HG03521 (cell line): ENCODE results near the gene PPFIBP2.

Experiments
- ATAC-seq: cut with Tn5 transposase; IDR thresholded peaks from one replicate; pipeline ENCODE4 v1.9.1; 2021; ENCODE audit warnings: mild to moderate bottlenecking, moderate library complexity; ENCODE audit not compliant: unreplicated experiment

The PPFIBP2 gene

DNA sequence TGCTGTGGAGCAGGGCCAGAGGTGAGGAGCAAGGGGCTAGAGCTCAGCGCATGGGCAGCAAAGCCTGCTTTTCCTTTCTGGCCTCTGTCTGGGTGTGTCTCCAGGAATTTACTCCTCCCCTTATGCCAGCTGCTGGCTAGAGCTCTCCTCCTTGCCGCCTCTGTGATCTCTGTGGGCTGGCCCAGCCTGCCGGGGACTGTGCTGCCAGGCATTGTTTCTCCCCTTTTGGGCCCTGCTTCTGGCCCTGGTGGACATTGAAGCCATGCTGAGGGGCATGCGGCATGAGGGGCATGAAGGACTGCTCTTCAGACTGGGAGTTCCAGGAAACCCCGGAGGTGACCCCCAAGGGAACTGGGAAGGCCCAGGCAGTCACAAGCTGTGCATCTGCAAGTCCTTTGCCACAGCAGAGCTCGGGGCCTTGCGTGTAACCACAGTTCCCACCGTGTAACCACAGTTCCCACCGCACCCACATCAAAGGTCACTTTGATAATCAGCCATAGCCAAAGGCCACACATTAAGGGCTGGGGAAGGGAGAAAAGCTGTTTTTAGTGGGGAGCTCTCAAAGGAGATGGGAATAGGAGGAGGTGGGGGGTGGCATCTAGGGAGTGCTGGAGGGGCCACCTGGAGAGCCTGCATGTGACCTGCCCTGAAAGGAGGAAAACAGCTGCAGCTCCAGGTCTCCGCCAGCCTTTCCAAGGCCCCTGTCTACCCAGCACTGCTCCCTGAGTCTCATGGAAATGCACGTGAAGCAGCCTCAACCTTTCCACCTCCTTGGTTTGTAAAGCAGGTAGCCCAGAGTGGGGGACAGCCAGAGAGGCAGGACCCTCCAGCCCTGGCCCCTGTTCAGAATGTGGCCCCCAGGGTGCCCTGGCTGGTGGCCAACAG, 62.3 kb downstream of the PPFIBP2 start:
- no peak for ATAC-seq

DNA sequence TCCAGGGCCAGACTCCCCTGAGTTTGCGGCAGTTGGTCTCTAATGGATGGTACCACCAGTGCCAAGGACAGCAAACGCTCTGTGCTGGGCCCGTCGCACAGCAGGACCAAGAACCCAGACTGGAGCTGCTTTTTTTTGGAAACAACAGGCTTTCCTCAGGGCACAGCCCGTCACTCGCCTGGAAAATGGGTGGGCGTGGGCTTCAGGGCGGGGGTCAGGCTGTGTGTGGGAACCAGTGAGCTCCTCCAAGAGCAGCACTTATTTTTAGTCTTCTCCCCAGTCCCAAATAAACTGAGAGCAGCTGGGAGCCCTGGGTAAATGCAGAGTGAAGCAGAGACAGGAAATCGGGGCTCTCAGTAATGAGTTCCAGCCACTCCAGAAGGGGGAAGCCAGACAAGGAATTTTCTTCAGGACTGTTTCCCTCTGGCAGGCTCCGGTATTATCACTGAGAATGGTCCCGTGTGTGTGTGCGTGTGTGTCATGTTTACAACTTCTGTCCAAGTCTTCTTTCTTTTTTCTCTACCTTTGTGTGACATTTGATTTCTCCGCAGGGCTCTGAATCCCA, 63.0 kb downstream of the PPFIBP2 start:
- no peak for ATAC-seq

DNA sequence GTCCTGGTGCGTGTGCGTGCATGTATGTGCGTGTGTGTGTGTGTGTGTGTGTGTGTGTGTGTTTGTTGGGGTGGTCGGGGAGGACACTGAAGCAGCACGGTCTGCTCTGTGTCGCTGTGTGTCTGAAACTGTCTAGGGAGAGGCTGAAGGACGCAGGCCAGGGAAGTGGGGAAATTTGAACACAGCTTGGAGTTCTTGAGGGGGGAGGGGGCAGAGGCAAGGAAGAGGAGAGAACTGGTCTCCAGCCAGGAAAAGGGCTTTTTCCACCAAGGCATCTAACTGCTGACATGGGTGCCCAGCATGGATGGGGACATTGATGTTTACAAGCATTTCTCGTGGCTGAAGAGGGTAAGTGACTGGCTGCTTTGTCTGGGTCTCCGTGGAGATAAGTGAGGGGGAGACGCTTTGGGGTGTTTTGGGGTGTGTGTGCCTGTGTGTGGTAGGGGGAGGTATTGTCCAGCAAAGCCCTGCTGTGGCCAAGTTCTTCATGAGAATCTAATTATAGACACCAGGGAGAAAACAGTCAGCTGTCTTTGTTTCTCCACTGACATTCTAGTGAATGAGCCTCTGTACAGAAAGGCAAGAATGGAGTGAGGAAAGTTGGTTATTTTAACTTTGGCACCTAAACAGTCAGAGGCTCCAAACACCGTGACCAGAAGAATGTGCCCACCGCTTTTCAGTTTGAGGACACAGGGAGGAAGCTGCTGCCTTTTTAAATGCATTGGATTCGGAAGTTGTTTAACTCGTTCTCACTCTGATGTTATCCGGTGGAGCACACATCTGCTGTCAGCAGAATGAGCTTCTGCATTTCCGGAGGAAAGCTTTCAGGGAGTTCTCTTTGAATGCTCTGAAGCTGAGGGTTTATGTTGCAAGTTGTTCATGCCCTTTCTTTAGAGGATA, 63.7 kb downstream of the PPFIBP2 start:
- ATAC-seq: no peak

DNA sequence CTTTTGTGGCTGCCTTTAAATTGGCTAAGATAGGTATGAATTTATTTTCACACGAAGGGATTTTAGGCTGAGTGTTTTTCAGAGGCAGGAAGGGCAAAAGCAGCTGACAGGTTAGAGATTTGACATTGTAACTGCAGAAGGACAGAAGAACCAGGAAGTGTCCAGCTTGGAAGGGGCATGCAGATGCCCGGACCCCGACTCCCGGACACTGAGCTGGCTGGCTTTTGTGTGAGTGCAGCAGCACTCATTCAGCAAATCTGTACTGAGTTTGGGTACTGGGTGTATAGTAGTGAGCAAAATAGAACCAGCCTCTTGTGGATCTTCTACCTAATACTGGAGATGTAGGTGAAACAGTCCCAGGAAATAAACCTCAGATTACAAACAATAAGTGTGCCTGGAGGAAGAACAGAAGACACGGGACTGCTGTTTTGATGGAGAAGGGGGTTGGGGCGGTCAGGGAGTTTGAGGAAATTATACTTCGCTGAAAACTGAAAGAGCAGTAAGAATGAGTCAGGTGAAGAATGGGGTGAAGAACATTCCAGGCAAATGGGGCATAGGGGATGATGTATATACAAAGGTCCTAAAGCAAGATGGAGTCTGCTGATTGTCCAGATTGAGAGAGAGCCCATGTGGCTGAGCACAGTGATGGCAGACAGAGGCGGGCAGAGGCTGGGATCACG, 64.6 kb downstream of the PPFIBP2 start:
- ATAC-seq: no peak

DNA sequence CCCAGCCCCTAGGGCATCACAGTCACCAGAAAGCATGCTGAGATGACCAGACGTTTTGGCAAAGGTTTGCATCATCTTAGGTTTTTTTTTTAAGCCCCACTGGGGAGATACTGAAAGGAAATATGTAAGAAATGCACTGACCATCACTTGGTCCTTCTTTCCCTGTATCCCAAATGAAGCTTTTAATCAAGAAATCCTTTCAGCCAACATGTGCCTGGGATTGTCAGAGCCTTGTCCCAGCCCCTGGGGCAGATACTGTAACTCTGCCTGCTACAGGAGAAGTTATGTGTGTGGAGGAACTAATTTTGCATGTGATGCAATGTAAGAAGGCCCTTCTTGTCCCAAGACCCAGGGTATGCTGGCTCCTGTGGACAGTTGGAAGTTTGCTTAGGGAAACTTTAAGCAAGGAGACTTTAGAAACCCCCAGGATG, 65.6 kb downstream of the PPFIBP2 start:
- no peak for ATAC-seq

DNA sequence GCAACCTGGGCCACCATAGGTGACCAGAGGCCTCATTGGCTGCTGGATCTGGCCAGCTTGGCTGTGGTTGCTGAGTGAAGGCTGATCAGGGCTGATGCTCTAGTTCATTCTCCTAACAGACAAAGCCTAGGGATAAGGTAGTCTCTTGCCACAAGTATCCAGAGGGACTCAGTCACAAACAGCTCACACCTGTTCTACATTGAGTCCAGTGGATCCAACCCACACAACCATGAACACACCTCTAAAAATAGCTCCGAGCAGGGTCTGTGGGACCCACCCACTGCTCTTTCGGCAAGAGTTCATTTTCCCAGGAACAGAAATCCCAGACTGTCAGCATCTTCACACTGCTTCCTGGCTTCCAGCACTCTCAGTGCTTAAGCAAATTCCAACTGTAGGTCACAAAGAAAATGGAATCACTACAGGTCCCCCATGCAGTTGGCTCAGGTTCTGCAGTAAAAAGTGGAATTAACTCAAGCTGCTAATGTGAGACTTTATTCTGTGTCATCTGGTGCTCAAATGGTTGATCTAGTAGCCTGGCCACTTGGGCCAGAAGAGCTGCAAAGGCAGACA, 67.3 kb downstream of the PPFIBP2 start:
- ATAC-seq: no peak

DNA sequence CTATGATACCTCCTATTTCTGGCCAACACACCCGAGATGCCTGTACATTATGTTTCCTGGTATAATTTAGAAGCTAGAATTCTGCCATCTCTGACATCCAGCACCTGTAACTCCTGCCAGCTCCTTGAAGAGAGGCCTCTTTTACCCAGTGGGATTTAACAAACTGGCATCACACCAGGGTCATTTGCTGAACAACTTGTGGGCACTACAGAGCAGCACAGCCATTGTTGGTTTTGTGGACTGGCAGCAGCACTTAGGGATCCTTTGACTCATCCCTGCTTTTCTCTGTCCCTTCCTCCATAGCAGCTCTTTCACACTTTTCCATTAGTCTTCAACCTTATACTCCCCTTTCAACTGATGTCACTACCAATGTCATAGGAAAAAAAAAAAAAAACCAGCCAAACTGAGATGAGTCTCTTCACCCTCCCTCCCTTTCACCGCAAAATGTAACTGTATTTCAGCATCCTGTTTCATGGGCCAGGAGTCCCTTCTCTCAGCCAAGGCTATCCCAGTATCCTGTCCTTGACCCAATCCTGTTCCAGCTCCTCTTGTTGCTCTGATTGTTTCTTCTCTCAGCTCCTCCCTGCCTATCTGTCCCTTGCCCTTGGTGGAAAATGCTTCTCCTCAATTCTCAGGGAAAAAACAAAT, 68.7 kb downstream of the PPFIBP2 start:
- no peak for ATAC-seq

DNA sequence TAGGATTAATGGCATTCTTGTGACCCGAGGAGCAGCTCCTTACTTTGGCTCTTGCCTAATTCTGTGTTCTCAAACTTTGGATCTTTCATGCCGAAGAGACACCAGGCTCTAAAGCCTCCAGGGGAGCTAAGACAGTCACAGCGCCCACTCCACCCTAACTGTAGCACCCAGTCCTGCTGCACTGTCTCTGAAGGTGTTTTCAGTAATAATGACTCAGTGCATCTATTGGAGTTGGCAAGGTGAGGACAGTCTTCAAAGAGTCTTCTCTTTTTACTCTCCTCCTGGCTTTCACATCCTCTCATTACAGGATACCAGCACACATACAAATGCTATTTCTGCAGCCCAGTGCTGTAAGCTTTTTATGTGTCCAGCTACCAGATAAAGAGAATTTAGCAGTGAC, 69.4 kb downstream of the PPFIBP2 start:
- ATAC-seq: no peak

DNA sequence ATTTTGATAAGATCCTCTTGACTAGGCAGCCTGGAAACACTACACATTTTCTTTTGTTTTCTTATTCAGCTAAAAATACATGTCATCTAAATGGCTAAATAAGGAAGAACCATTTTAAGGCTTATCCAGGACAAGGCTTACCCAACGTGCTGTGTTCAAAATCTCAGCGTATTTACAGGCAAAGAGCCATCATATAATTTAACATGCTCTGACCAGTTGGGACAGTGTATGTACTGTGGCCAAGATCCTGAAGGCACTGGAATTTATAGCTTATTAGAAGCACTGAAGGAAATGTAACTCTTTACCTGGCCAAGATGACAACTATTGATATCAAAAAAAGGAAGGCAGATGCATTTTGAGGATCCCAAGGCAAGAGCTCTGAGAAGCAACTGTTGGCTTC, 71.1 kb downstream of the PPFIBP2 start:
- no peak for ATAC-seq

DNA sequence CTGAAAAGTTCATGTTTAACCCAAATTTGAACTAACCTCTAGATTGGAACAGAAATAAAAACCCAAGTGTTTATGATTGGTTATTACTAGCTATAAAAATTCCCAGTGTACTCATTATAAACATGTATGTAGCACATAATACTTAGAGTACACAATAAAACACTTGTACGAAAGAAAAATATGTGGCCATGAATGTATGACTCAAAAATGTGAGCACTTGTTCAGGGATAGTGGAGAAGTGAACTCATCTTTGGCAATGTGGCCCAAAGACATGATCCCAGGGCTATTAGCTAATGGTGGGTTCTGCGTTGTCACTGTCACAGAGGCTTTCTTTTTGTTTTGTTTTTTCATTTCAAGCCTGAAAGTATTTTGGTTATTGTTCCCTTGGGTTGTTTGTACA, 72.0 kb downstream of the PPFIBP2 start:
- no peak for ATAC-seq

DNA sequence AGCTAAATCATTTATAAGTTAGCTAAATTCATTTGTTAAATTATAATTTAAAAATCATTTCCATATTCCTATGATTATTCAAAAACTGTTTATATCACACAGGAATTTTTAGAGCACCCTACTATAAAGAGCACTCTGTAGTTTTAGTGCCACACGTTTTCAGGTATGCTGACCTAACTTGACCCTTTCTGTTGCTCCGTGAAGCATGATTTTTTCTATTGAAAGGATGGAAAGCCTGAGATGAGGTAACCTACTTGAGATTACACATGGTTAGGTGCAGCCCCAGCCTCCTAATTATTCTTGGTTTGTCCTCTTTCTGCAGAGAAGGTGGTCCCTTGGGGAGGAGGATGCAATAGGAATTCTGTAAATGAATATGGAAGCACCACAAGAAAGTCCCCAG, 72.6 kb downstream of the PPFIBP2 start:
- no peak for ATAC-seq

DNA sequence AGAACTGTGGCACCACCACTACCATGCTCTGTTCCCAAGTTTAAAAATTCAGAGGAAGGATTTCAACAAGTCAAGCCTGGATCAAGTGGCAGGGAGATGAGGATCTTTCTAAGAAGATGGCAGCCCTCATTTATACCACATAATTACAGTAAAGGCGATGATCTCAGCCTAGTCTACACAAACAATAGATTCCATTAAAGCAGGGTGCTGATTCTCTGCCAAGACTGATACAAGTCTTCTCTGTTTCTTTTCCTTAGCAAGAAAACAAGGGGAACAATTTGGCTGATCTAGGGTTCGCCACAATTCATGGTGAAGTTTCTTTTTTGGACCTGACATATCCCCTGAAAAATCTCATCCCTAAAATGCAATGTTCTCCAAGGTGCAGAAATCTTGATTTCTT, 73.9 kb downstream of the PPFIBP2 start:
- no peak for ATAC-seq

DNA sequence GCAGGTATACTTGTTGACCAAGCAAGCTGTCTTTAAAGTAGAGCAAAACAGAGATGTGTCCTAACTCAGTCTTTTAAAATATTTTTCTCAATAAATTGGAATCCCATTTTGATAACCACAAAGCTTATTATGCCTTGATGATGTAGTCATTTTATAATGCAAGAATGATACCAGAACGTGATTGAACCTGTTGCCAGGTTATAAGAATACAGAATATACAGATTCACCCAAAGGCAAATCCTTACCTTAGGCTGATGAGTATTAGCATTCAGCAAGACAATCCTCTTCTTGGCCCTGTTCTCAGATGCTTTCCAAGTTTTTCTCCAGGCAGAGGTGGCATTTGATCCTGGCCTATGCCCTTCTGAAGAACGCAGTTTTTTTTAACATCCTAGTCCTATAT, 76.1 kb downstream of the PPFIBP2 start:
- no peak for ATAC-seq

DNA sequence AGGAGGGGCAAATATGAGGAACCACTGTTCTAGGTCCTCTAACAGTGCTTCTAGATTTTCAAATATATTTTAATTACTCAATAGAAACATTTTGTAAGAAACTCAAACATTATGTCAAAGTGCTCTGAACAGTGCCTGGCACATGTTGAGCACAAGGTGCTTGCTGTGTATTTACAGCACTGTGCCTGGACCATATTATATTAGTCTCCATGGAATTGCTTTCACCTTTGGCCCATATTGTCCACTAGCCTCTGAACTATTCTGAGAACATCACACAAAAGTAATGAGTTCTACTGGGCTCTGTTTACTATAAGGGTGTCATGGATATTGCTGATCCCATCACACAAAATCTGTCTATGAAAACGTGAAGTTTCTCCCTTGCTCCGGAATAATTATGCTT, 76.7 kb downstream of the PPFIBP2 start:
- no peak for ATAC-seq

DNA sequence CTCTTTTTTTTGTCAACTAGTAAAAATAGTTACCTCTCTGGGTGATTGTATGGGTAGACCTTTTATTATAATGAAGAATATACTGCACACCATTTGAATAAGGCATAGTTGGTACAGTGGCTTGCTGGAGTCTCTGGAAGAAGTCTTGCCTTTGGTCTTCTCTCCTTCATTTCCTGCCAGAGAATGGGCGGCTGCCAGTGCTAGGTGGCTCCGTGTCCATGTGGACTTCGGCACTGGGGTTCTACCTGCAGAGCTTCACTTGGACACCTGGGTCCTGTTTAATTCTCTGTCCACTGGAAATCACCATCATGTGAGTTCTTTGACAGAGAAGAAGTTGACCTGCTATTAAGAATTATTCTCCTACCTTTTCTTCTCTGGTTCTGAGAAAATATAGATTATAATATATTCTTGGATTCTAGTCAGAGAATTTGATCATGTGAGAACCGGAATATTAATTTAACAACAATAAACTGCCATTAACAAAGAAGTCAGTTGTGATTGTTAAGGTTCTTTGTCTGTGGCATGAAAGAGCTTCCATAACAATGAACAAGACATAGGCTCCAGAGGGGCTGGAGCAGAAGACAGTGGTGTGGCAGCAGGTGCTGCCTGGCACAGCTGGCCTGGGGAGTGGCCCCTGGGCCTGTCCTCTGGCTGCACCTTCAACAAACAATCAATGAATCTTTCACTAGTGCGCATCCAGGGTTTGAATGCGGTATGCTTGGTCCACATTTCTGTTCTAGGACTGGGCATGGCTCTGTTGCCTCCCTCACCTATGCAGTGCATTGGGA, 77.5 kb downstream of the PPFIBP2 start:
- ATAC-seq: no peak

DNA sequence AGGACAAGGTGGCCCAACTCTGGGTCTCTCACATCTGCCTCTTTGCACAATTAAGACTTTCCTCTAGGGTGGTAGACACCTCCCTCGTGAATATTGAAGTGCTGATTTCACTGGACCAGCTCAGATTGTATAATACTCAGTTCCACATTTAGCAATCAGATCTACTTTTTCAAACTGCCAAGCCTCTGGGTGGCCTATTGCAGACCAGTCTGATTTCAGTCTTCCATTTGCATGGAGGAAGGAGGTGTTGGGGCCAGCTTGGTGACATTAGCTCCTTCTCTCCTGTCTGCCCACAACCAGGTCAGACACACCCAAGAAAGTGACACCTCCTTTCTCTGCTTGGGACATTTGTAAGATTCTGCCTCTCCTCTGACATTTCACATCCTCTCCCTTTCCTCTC, 78.2 kb downstream of the PPFIBP2 start:
- ATAC-seq: no peak

DNA sequence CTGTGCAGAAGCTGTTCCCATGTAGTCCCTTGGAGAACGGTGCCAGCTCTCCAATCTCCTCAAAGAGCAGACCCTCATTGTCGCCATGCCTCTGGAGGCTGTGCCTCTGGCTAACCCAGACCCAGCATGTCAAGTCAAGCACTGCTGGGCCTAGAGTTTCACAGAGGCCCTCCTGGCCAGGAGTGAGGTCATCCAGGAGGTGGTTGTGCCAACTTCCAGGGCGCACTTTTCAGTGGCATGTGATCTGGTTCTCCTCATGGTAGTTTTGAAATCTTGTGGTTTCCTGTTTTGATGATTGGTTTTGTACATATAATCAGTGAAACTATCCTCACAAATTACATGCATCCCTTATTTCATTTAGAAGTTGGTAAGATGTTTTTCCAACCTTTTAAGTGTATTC, 78.9 kb downstream of the PPFIBP2 start:
- ATAC-seq: no peak

DNA sequence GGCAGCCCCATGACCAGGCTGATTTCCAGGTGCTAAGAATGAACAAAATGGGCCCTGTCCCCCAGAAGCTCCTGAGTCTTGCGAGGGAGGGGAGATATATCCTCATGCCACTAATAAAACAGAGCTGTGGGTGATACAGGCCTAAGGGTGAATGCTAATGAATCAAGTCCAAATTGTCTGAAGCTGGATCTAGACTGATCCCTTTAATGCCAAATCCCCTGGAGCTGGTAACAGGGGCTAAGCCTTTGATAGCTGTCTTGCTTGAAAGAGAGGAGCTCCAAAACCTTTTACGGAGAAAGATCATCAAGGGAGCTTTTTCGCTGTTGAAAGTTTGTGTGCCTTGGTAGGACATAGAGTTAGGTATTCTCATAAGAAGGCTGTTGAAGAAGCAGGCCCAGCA, 79.7 kb downstream of the PPFIBP2 start:
- ATAC-seq: no peak
